PC-9 (cell line): ENCODE data around the gene CDK13.

Source experiments
- EZH2 ChIP-seq: fragments of 200-600 bp; sonication (generic); IDR thresholded peaks from 2 replicates; pipeline ENCODE4 v1.8.0; 2017; ENCODE audit warnings: antibody characterized with exemption, low read depth
- TF ChIP-seq, protein P1 (sequence below): fragments of 200-600 bp; sonication (generic); conservative IDR thresholded peaks from 2 replicates; pipeline ENCODE4 v1.6.1; 2017; ENCODE audit warnings: mixed run types, antibody characterized with exemption, mild to moderate bottlenecking, moderate library complexity

DNA sequence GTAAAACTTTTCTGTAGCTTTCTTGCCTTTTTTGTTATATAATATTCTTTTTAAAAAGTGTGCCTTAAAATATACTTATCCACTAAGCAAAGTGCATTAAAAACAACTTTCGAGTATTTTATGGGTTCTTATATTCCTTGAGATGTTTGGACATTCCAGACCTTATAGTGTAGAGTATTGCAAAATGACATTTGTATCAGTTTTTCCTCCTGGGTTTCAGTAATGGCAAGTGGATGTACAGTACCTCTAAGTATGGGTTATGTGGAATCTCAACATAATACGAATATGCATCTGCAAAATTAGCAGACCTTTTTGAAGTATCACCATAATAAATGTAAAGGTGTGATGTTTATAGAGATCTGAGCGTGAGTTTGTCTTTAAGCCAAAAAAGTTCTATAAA lies 2.7 kb downstream of the CDK13 start:
- TF ChIP-seq, protein P1, sequence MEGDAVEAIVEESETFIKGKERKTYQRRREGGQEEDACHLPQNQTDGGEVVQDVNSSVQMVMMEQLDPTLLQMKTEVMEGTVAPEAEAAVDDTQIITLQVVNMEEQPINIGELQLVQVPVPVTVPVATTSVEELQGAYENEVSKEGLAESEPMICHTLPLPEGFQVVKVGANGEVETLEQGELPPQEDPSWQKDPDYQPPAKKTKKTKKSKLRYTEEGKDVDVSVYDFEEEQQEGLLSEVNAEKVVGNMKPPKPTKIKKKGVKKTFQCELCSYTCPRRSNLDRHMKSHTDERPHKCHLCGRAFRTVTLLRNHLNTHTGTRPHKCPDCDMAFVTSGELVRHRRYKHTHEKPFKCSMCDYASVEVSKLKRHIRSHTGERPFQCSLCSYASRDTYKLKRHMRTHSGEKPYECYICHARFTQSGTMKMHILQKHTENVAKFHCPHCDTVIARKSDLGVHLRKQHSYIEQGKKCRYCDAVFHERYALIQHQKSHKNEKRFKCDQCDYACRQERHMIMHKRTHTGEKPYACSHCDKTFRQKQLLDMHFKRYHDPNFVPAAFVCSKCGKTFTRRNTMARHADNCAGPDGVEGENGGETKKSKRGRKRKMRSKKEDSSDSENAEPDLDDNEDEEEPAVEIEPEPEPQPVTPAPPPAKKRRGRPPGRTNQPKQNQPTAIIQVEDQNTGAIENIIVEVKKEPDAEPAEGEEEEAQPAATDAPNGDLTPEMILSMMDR = no peak
- TF ChIP-seq EZH2 = no peak
